KMS-11 (cell line): ENCODE data around the gene SRL.

Experiments used
- H2AFZ ChIP-seq: fragments of 200-600 bp; sonication (generic); 2 replicates; pipeline ENCODE4 v1.6.1; 2016; ENCODE audit warnings: antibody characterized with exemption, mixed run types, low read depth
- H3K27ac ChIP-seq: fragments of 200-600 bp; sonication (generic); 2 replicates; pipeline ENCODE4 v1.6.1; 2016; ENCODE audit warnings: mild to moderate bottlenecking, mixed run types
- H3K27me3 ChIP-seq: fragments of 200-600 bp; sonication (generic); 2 replicates; pipeline ENCODE4 v1.6.1; 2017; ENCODE audit warnings: mild to moderate bottlenecking, low read depth, mixed run types, moderate library complexity; ENCODE audit not compliant: insufficient read depth
- H3K36me3 ChIP-seq: fragments of 200-600 bp; sonication (generic); 2 replicates; pipeline ENCODE4 v1.6.1; 2017; ENCODE audit warnings: mild to moderate bottlenecking, mixed run types; ENCODE audit not compliant: insufficient read depth
- H3K4me1 ChIP-seq: fragments of 200-600 bp; sonication (generic); 2 replicates; pipeline ENCODE4 v1.6.1; 2016; ENCODE audit warnings: mild to moderate bottlenecking, low read depth, mixed run types; ENCODE audit not compliant: poor library complexity, severe bottlenecking
- H3K4me2 ChIP-seq: fragments of 200-600 bp; sonication (generic); 2 replicates; pipeline ENCODE4 v1.7.0; 2016; ENCODE audit warnings: mild to moderate bottlenecking, mixed run types
- H3K4me3 ChIP-seq: fragments of 200-600 bp; sonication (generic); IDR thresholded peaks from 2 replicates; pipeline ENCODE4 v1.6.1; 2017; ENCODE audit warnings: low read depth, low read length, mixed read lengths; ENCODE audit not compliant: insufficient read depth
- H3K79me2 ChIP-seq: fragments of 200-600 bp; sonication (generic); 2 replicates; pipeline ENCODE4 v1.6.1; 2016; ENCODE audit warnings: low read depth, mixed run types; ENCODE audit not compliant: insufficient read depth
- H3K9ac ChIP-seq: fragments of 200-600 bp; sonication (generic); 2 replicates; pipeline ENCODE4 v1.6.1; 2016; ENCODE audit warnings: mild to moderate bottlenecking, mixed run types
- H4K20me1 ChIP-seq: fragments of 200-600 bp; sonication (generic); 2 replicates; pipeline ENCODE4 v1.6.1; 2016; ENCODE audit warnings: mild to moderate bottlenecking, mixed run types; ENCODE audit not compliant: insufficient read depth
- CTCF ChIP-seq: fragments of 200-600 bp; sonication (generic); conservative IDR thresholded peaks from 2 replicates; pipeline ENCODE4 v1.6.1; 2017; ENCODE audit warnings: low read depth, mild to moderate bottlenecking, antibody characterized with exemption, low read length, moderate library complexity, mixed read lengths

SRL gene

DNA sequence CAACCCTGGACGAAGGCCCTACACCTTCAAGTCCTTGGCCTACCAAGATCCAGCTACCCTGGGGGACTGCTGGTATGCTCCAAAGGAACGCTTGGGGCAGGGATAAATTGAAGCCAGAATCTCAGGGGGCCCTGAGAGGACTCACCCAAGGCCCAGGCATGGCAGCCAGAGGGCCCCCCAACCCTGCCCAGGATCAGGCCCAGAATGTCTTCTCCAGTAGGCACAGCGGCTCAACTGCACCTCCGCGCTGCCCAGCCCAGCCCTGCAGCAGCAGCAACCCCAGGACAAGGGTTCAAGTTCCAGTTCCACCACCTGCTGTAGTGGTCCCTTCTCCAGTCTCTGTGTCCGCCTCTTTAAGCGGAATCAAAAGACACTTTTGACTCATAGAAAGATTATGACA, 28.7 kb upstream of the SRL start:
- Histone ChIP-seq H3K36me3 (no peaks in the 10 kb centered on the region), H3K27ac (peak overlapping the region; percentile 98), H3K4me3 (no peak overlapping the region), H3K79me2 (peaks cover 61% of the 10 kb centered on the region), H3K9ac (peak overlapping the region; percentile 98; the same call in 1 of the 2 replicates), H2AFZ (peak overlapping the region; percentile 18; the same call in 1 of the 2 replicates), H3K4me1 (peaks cover 28% of the 10 kb centered on the region), H4K20me1 (no peaks in the 10 kb centered on the region; the same call in 1 of the 2 replicates), H3K27me3 (no peaks in the 10 kb centered on the region), H3K4me2 (peak overlapping the region; percentile 98)
- no peak for TF ChIP-seq CTCF

GRCh38 chr16:4270091-4270490, 28.2 kb upstream of the SRL start:
- H3K36me3 ChIP-seq = no peaks in the 10 kb centered on the region
- peaks cover 23% of the 10 kb centered on the region for H3K4me1 ChIP-seq
- no peak overlapping the region for H3K9ac ChIP-seq
- peaks cover 66% of the 10 kb centered on the region for H3K79me2 ChIP-seq
- H3K27me3 ChIP-seq = no peaks in the 10 kb centered on the region
- no peak overlapping the region for H3K4me3 ChIP-seq
- no peak for TF ChIP-seq CTCF
- no peak overlapping the region; the same call in 1 of the 2 replicates for H3K27ac ChIP-seq
- no peak overlapping the region for H2AFZ ChIP-seq
- peak overlapping the region; percentile 98 for H3K4me2 ChIP-seq
- peaks cover 2% of the 10 kb centered on the region; the same call in 1 of the 2 replicates for H4K20me1 ChIP-seq

DNA sequence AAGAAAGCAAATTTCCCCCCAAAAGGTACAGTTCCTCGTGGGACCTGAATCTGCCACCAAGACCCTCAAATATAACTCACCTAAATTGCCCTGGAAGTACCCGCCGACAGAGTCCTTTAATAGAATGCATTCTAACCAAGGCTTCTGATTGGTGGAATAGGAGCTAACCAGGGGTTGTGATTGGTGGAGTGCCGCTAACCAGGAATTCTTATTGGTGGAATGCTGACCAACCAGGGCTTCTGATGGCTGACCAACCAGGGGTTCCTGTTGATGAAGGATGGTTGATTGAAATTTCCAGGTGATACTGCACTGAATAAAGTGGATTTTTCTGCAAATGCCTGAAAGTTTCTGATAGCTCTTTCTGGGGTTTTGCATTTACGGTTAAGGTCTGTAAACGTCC, 24.5 kb upstream of the SRL start:
- H3K79me2 ChIP-seq = peaks cover 98% of the 10 kb centered on the region
- H3K9ac ChIP-seq = no peak overlapping the region
- H4K20me1 ChIP-seq = peaks cover 5% of the 10 kb centered on the region; the same call in 1 of the 2 replicates
- no peak overlapping the region for H3K4me3 ChIP-seq
- peaks cover 12% of the 10 kb centered on the region; the same call in 1 of the 2 replicates for H3K36me3 ChIP-seq
- no peak overlapping the region for H3K27ac ChIP-seq
- no peak for TF ChIP-seq CTCF
- H2AFZ ChIP-seq = no peak overlapping the region
- peaks cover 12% of the 10 kb centered on the region for H3K4me1 ChIP-seq
- no peaks in the 10 kb centered on the region for H3K27me3 ChIP-seq
- no peak overlapping the region for H3K4me2 ChIP-seq

DNA sequence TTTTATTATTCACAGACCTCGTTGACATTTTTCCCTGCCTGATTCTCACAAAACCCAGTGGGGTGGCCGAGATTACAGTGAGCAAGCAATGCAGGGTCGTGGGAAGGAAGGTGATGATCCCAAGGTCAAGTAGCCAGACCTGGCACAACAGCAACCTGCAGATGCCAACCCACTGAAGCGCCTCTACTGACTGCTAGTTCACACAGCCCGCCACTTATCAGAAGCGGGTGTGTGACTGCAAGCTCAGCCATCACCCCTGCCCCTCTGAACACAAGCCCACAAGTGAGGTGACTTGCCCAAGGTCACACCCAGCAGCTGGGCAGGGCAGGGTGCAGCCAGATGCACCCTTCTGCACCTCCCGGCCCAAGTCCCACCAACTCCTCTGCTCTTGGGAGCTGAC, 23.8 kb upstream of the SRL start:
- H3K27me3 ChIP-seq = no peaks in the 10 kb centered on the region
- peaks cover 9% of the 10 kb centered on the region for H3K4me1 ChIP-seq
- H3K27ac ChIP-seq = no peak overlapping the region
- H3K4me2 ChIP-seq = no peak overlapping the region
- no peak overlapping the region for H3K4me3 ChIP-seq
- peaks cover 14% of the 10 kb centered on the region; the same call in 1 of the 2 replicates for H3K36me3 ChIP-seq
- H3K79me2 ChIP-seq = peaks cover 91% of the 10 kb centered on the region
- no peak overlapping the region for H2AFZ ChIP-seq
- TF ChIP-seq CTCF = no peak
- no peak overlapping the region for H3K9ac ChIP-seq
- H4K20me1 ChIP-seq = peaks cover 5% of the 10 kb centered on the region; the same call in 1 of the 2 replicates
